Memory B cell (primary cell): Measurements from ENCODE around the gene PPP1CB.

Experiments
- ATAC-seq: fragments of 150-1000 bp; cut with Tn5 transposase; 2 replicates; pipeline ENCODE4 v1.10.0; 2021; ENCODE audit warnings: low read depth, mild to moderate bottlenecking, moderate library complexity
- DNase-seq, 2 donors: peaks; one replicate each; pipeline ENCODE4 v3.0.0; 2022; ENCODE audit warnings: low spot score in 2 of 2
- H3K27ac Mint-ChIP-seq: one replicate; pipeline ENCODE4 v1.8.0; 2022; ENCODE audit warnings: mild to moderate bottlenecking, moderate library complexity, mixed read lengths
- H3K27me3 Mint-ChIP-seq: one replicate; pipeline ENCODE4 v1.8.0; 2022; ENCODE audit warnings: mixed read lengths
- H3K36me3 Mint-ChIP-seq: one replicate; pipeline ENCODE4 v1.8.0; 2022; ENCODE audit warnings: mild to moderate bottlenecking, mixed read lengths
- H3K4me1 Mint-ChIP-seq: one replicate; pipeline ENCODE4 v1.8.0; 2022; ENCODE audit warnings: mixed read lengths
- H3K4me3 Mint-ChIP-seq: one replicate; pipeline ENCODE4 v1.8.0; 2022; ENCODE audit warnings: mild to moderate bottlenecking, moderate library complexity, mixed read lengths
- H3K9me3 Mint-ChIP-seq: one replicate; pipeline ENCODE4 v1.8.0; 2022; ENCODE audit warnings: mixed read lengths

PPP1CB gene

DNA sequence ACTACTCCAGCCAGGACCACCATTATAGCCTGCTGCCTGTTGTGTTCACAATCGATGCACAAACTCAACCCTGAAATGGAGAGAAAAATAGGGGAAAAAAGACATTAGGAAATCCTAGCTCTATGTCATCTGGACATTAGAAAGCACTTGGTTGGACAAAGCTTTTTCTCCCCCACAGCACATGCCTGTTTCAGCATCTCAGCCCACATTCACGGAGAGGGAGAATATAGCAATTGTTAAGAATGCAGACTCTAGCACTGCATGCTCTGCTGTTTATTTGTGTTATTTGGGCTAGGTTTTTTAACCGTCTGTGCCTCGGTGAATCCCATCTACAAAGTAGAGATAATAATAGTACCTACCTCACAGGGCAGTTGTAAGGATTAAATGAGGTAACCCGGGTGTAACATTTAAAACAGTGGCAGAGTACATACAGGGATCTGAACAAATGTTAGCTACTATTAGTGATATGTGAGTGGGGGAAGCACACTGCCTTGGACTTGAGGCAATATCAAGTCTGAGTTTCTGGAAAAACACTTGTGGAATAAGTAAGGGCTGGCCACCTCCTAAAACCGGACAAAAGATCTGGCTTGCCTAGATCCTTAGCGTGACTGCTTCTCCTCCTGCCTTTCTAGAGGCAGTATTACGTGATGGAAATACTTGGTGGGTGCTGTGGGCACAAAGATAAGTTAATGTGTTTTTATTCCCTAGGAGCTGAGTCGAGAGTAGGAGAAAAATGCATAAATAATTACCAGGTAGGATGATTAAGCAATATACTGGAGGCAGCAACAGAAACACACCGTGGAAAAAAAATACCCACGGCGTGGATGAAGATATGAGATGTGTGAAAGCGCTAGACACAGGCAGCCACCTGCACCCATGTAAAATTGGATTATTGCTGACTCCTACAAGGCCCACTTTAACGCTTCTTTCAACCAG is 1.0 kb upstream of the PPP1CB start:
- peak overlapping the region; percentile 94 for H3K4me3 Mint-ChIP-seq
- H3K27me3 Mint-ChIP-seq = no peaks in the 10 kb centered on the region
- peaks cover 25% of the 10 kb centered on the region for H3K4me1 Mint-ChIP-seq
- H3K27ac Mint-ChIP-seq = peak overlapping the region; percentile 98
- ATAC-seq (no peak), DNase-seq (peak in 1 of 2 donors; percentile 5)
- H3K36me3 Mint-ChIP-seq = peaks cover 2% of the 10 kb centered on the region
- H3K9me3 Mint-ChIP-seq = no peaks in the 10 kb centered on the region

DNA sequence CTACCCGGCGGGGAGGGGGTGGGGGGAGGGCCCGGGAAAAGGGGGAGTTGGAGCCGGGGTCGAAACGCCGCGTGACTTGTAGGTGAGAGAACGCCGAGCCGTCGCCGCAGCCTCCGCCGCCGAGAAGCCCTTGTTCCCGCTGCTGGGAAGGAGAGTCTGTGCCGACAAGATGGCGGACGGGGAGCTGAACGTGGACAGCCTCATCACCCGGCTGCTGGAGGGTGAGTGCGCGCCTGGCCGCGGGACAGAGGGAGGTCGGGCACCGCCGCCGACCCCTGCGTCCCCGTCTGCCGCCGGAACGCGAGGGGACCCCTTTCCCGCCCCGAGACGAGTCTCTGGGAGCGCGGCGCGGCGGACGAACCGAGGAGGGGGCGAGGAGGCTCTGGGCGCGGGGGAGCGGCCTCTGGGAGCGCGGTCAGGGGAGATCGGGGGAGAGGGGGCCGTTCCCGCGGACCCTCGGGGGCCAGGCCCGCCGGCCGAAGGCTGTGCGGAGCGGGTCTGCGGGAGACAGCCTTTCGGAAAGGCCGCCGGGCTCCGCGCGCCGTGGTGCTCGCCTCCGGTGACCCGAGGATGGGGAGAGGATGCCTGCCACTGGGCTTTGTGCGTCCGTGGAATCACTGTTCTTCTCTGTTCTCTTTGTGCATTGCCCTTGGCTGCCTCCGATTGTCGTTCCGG is 463 bp downstream of the PPP1CB start:
- H3K4me1 Mint-ChIP-seq = peaks cover 36% of the 10 kb centered on the region
- ATAC-seq (peak; percentile 23), DNase-seq (peak in 1 of 2 donors; percentile 72)
- H3K4me3 Mint-ChIP-seq = peak overlapping the region; percentile 94
- peak overlapping the region; percentile 98 for H3K27ac Mint-ChIP-seq
- H3K36me3 Mint-ChIP-seq = peaks cover 2% of the 10 kb centered on the region
- no peaks in the 10 kb centered on the region for H3K27me3 Mint-ChIP-seq
- H3K9me3 Mint-ChIP-seq = no peaks in the 10 kb centered on the region

DNA sequence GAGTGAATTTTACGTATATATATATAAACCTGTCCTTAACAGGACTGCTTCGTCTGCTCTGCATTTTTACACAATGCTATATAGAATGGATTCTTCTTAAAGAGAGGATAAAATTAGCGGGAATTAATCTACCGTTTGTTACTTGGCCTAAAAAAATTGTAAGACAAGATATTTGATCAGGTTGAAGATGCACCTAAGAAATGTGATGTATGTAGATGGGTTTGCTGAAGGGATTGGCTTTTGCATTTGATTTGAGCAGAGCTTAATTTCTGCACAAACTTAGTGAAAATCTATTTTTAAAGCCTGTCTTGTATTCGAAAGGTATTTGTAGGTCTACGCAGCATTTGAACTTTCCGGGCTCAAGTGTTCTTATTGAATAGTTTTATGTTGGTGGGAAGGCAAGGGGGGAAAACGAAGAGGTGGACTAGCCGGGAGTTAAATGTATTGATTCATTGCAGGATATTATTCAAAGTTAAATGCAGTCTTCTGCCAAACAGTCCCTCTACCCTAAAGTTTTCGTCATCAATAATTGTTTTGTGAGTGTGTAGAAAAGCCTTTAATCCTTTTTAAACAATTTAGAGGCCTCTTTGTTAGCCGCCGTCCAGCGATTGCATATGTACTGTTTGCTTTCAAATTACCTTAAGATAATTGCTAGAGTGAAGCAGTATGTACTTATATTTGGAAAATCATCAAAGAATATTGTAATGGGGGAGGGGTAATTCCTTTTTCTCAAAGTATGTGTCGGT is 1.2 kb downstream of the PPP1CB start:
- Mint-ChIP-seq H3K27ac (peak overlapping the region; percentile 98), H3K36me3 (peaks cover 2% of the 10 kb centered on the region), H3K4me3 (peak overlapping the region; percentile 94), H3K9me3 (no peaks in the 10 kb centered on the region), H3K4me1 (peaks cover 41% of the 10 kb centered on the region), H3K27me3 (no peaks in the 10 kb centered on the region)
- DNase-seq (no peak), ATAC-seq (no peak)

DNA sequence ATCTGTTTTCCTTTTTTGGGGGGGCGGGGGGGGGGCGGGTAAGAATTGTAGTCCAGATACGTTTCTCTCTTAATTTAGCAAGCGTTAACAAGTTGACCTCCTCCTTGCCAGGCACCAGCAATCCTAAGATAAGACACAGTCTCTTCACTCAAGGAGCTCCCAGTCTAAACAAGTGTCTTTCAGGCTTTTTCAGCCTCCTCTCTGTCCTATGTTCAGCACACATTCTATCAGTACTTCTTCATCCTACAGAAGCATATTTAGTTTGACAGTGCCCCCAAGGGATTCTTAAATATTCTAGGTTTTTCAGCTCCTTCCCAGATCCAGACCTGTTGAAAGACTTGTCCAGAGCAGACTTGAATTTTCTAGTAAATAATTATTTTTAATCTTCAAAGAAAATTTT is 2.7 kb downstream of the PPP1CB start:
- ATAC-seq (no peak), DNase-seq (no peak)
- Mint-ChIP-seq H3K4me1 (peaks cover 48% of the 10 kb centered on the region), H3K27me3 (no peaks in the 10 kb centered on the region), H3K36me3 (peaks cover 2% of the 10 kb centered on the region), H3K27ac (no peak overlapping the region), H3K9me3 (no peaks in the 10 kb centered on the region), H3K4me3 (peak overlapping the region; percentile 24)

DNA sequence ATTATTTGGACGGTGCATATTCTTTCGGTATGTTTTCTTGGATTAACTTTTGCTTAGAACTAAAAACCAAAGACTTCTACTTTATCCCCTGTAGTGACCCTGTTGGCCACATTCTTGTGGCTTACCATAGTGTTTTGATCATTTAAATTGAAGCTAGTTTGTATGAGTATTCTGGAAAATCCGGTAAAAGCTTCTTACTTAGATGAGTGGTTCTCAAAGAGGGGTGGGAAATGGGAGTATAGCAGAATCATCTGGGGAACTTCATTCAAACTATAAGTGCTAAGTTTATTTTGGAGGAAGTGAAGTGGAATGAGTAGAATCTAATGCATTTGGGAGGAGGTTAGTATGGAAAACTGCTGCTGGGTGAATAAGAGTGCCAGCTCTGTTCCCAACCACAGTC is 3.8 kb downstream of the PPP1CB start:
- H3K9me3 Mint-ChIP-seq = no peaks in the 10 kb centered on the region
- no peaks in the 10 kb centered on the region for H3K27me3 Mint-ChIP-seq
- ATAC-seq = no peak
- no peak overlapping the region for H3K27ac Mint-ChIP-seq
- DNase-seq = no peak
- no peak overlapping the region for H3K4me3 Mint-ChIP-seq
- H3K36me3 Mint-ChIP-seq = peaks cover 2% of the 10 kb centered on the region
- peaks cover 44% of the 10 kb centered on the region for H3K4me1 Mint-ChIP-seq

DNA sequence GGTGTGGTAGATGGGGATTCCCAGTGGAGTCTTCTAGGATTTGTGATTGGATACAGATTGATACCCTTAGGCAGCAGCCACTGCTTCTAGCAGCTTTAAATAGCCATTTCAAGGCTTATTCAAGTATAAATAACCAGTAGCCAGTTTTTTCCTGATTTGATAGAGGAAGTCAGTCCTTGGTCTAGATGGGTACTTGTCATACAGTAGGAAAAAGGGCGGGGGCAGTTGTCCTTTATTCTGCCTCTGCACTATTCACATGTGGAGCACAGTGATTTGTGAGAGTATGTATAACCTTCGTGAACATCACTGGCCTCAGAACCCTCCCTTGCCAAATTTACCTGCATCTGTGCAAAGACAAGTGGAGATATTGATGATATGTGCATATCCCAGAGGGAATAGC is 6.8 kb downstream of the PPP1CB start:
- ATAC-seq (no peak), DNase-seq (no peak)
- Mint-ChIP-seq H3K36me3 (peaks cover 2% of the 10 kb centered on the region), H3K9me3 (no peaks in the 10 kb centered on the region), H3K27me3 (no peaks in the 10 kb centered on the region), H3K4me3 (no peak overlapping the region), H3K4me1 (peaks cover 42% of the 10 kb centered on the region), H3K27ac (peak overlapping the region; percentile 70)

DNA sequence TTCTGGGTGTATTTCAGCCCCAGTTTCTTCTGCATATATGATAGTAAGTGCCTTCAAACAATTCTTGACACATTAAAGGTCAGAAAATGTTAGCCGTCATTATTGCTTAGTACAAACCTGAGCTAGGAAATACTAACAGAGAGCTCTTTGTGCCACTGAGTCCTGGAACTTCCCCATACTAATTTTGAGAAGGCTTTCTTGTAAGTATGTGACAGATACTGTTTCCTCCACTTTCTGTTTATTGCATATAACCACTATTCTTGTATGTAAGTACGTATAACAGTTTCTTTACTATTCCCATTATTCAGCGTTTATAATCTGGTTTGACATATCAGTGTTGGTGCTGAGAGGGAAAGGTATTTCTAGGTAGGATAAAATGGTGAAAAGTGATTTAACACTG is 9.8 kb downstream of the PPP1CB start:
- peaks cover 1% of the 10 kb centered on the region for H3K36me3 Mint-ChIP-seq
- ATAC-seq (no peak), DNase-seq (no peak)
- H3K4me3 Mint-ChIP-seq = no peak overlapping the region
- peaks cover 42% of the 10 kb centered on the region for H3K4me1 Mint-ChIP-seq
- no peaks in the 10 kb centered on the region for H3K27me3 Mint-ChIP-seq
- H3K9me3 Mint-ChIP-seq = no peaks in the 10 kb centered on the region
- H3K27ac Mint-ChIP-seq = no peak overlapping the region

DNA sequence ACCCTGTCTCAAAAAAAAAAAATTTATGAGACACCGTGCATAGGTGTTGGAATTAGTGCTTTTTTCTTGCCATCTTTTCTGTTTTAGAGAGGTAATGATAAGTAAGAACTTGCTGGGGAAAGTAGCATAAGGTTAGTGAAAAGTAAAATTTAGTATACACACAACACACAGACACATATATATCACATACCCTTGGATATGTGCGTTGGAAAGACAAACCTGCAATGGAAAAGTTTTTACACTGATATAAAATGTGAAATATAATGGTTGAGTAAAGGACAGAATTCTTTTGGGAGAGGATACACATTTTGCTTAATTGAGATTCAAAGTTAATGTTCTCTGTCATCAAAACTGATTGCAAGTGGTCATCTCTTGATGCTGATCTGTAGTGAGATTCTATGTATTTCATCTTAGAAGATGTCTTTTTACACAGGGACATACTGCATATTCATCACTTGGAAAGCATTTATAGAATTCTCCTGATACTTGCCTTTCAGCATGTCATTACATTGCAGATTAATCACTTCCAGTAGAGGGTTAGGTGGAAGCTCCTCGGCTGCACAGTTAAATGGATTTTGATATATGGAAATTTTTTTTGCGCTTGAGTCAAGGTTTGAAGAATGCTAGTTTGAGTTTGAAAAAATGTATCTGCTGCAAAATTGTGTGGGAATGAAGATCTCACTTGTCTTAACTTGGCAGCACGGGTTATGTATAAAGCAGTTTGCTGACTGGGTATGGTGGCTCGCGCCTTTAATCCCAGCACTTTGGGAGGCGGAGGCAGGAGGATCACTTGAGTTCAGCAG is 13.5 kb downstream of the PPP1CB start:
- Mint-ChIP-seq H3K27me3 (no peaks in the 10 kb centered on the region), H3K4me3 (no peak overlapping the region), H3K4me1 (peaks cover 43% of the 10 kb centered on the region), H3K36me3 (peaks cover 6% of the 10 kb centered on the region), H3K9me3 (no peaks in the 10 kb centered on the region), H3K27ac (no peak overlapping the region)
- ATAC-seq (no peak), DNase-seq (no peak)

DNA sequence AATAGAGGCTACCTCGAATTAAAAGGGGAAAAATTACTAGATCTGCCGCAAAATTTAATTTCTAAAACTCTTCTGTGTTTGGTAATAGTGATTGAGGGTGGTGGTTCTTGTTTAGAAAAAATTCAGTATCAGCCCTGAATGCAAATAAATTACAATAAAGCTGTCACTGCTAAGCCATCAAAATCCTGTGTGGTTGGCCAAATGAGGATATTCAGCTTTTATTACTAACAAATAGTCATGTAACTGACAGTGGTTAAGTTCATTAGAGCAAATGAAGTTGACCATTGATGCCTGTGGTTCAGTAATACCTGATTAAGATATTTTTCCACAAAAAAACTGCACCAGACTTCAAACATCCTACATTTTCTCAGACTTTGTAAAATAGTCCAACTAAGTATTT is 14.4 kb downstream of the PPP1CB start:
- Mint-ChIP-seq H3K27ac (no peak overlapping the region), H3K36me3 (peaks cover 6% of the 10 kb centered on the region), H3K4me3 (no peak overlapping the region), H3K9me3 (no peaks in the 10 kb centered on the region), H3K27me3 (no peaks in the 10 kb centered on the region), H3K4me1 (peaks cover 50% of the 10 kb centered on the region)
- DNase-seq (no peak), ATAC-seq (no peak)

DNA sequence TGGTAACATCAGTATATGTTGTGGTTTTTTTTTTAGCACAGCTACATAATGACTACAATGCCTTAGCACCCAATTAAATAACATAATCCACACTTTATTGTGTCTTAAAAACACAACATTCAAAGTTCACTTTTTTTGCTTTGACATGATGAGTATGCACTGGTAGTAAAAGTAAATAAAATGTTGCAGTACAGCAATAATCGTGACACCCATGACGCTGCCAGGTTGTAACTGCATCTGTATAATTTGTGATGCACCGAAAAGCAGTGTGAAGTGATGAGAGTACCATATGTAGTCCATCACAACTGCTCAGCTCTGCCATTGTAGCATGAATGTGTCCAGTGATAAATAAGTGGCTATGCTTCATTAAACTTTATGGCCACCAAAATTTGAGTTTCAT is 15.7 kb downstream of the PPP1CB start:
- no peak overlapping the region for H3K27ac Mint-ChIP-seq
- H3K4me3 Mint-ChIP-seq = no peak overlapping the region
- H3K4me1 Mint-ChIP-seq = peaks cover 47% of the 10 kb centered on the region
- H3K27me3 Mint-ChIP-seq = no peaks in the 10 kb centered on the region
- H3K36me3 Mint-ChIP-seq = peaks cover 6% of the 10 kb centered on the region
- H3K9me3 Mint-ChIP-seq = no peaks in the 10 kb centered on the region
- no peak for DNase-seq
- no peak for ATAC-seq

DNA sequence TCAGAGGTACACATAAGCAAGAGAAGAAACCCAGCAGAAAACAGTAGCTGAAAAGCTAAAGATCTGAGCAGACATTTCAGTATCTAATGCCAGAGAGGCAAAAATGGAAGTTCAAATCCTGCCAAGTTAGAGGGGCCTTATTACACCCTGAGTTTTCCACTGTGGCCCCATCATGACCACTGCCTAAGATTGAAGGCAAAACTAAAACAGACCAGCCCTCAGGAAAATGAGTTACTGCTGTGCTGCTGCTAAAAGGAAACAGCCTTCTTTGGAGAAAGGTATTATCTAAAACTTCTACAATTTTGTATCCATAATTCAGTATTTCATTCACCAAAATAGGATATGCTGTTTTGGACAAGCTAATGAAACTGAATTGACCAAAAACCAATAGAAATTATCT is 16.8 kb downstream of the PPP1CB start:
- no peak for ATAC-seq
- DNase-seq = no peak
- Mint-ChIP-seq H3K27ac (peak overlapping the region; percentile 82), H3K27me3 (no peaks in the 10 kb centered on the region), H3K4me3 (no peak overlapping the region), H3K36me3 (peaks cover 6% of the 10 kb centered on the region), H3K9me3 (no peaks in the 10 kb centered on the region), H3K4me1 (peaks cover 42% of the 10 kb centered on the region)

DNA sequence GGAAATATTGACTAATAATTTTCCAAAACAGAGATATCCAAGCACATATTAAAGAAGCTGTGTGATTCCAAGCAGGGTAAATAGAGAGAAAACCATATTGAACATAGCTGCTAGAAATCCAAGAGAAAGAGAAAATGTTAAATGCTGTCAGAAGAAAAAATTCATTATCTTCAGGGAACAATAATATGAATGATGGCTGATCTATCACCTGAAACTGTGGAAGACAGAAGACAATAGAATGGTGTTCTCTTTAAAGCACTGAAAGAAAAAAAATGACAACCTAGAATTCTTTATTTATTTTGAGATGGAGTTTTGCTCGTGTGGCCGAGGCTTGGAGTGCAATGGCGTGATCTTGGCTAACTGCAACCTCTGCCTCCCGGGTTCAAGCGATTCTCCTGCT is 17.3 kb downstream of the PPP1CB start:
- DNase-seq (no peak), ATAC-seq (no peak)
- no peaks in the 10 kb centered on the region for H3K27me3 Mint-ChIP-seq
- H3K9me3 Mint-ChIP-seq = no peaks in the 10 kb centered on the region
- peaks cover 39% of the 10 kb centered on the region for H3K4me1 Mint-ChIP-seq
- peak overlapping the region; percentile 82 for H3K27ac Mint-ChIP-seq
- H3K36me3 Mint-ChIP-seq = peaks cover 6% of the 10 kb centered on the region
- H3K4me3 Mint-ChIP-seq = no peak overlapping the region

DNA sequence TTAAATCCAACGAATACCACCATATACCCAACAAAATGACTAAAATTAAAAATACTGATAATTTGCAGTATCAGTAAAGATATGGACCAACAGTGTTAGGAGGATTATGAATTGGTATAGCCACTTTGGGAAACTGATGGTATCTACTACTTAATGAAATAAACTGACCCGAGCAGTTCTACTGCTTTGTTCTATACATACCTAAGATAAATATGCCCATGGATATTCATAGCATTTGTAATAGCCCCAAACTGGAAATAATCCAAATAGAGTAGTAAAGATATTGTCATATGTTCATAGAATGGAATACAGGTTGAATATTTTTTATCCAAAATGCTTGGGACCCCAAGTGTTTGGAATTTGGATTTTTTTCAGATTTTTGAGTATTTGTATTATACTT is 20.7 kb downstream of the PPP1CB start:
- H3K4me3 Mint-ChIP-seq = no peak overlapping the region
- peaks cover 6% of the 10 kb centered on the region for H3K36me3 Mint-ChIP-seq
- DNase-seq = no peak
- H3K27ac Mint-ChIP-seq = no peak overlapping the region
- ATAC-seq = no peak
- no peaks in the 10 kb centered on the region for H3K9me3 Mint-ChIP-seq
- H3K4me1 Mint-ChIP-seq = peaks cover 32% of the 10 kb centered on the region
- H3K27me3 Mint-ChIP-seq = no peaks in the 10 kb centered on the region
